NAMALWA (cell line): ENCODE measurements around the gene POLN.

ENCODE experiments used
- DNase-seq: peaks from one replicate; pipeline ENCODE4 v3.0.0-alpha.2; 2015; ENCODE audit warnings: low spot score

The POLN gene

GRCh38 chr4:2262145-2262943, 20.4 kb upstream of the POLN start:
- DNase-seq, result peak; percentile 98

GRCh38 chr4:2261853-2262144, 19.9 kb upstream of the POLN start, which contains the start of gene MXD4:
Gene MXD4, minus strand, starts transcription at chr4:2262109. Its CDS starts 129 bp downstream, at chr4:2261980.
- DNase-seq, result no peak

GRCh38 chr4:2261110-2261852, 19.4 kb upstream of the POLN start:
- peak; percentile 65 for DNase-seq

- no peak for DNase-seq
Observed at GRCh38 chr4:2260344-2261109, 18.6 kb upstream of the POLN start.

- DNase-seq, result no peak
Observed at GRCh38 chr4:2259541-2260343, 17.8 kb upstream of the POLN start.

- DNase-seq, result no peak
Observed at GRCh38 chr4:2259036-2259540, 17.2 kb upstream of the POLN start.

GRCh38 chr4:2258091-2259035, 16.4 kb upstream of the POLN start:
- DNase-seq, result no peak

- no peak for DNase-seq
Observed at GRCh38 chr4:2257361-2258081, 15.6 kb upstream of the POLN start.

- no peak for DNase-seq
Observed at GRCh38 chr4:2256781-2257191, 14.9 kb upstream of the POLN start.

GRCh38 chr4:2256156-2256731, 14.3 kb upstream of the POLN start:
- DNase-seq, result no peak

GRCh38 chr4:2255501-2256155, 13.7 kb upstream of the POLN start:
- no peak for DNase-seq

- no peak for DNase-seq
Observed at GRCh38 chr4:2254665-2255500, 13.0 kb upstream of the POLN start.

GRCh38 chr4:2253160-2254084, 11.5 kb upstream of the POLN start:
- DNase-seq, result no peak

- no peak for DNase-seq
Observed at GRCh38 chr4:2252530-2253091, 10.7 kb upstream of the POLN start.

GRCh38 chr4:2251795-2252529, 10.0 kb upstream of the POLN start:
- no peak for DNase-seq
